Hepatocyte (in vitro differentiated cells): ENCODE results near the gene F2RL3. TPM values are rescaled to one million over a fixed set of nuclear protein-coding genes. Genes with fewer than 3 reads are reported as not detected.

Experiments
- DNase-seq: peaks from one replicate; pipeline ENCODE4 v3.0.0-alpha.2; 2016; ENCODE audit warnings: low spot score
- H2AFZ ChIP-seq: fragments of 200-600 bp; sonication (generic); 2 replicates; pipeline ENCODE4 v1.6.0; 2016; ENCODE audit warnings: antibody characterized with exemption, mild to moderate bottlenecking
- H3K27ac ChIP-seq: fragments of 200-600 bp; sonication (generic); 2 replicates; pipeline ENCODE4 v1.5.1; 2016; ENCODE audit warnings: mild to moderate bottlenecking
- H3K27me3 ChIP-seq: fragments of 200-600 bp; sonication (generic); 2 replicates; pipeline ENCODE4 v1.6.1; 2016
- H3K36me3 ChIP-seq: fragments of 200-600 bp; sonication (generic); replicated peaks from 2 replicates; pipeline ENCODE4 v1.5.1; 2016; ENCODE audit warnings: low read depth; ENCODE audit not compliant: insufficient read depth
- H3K4me1 ChIP-seq: fragments of 200-600 bp; sonication (generic); 2 replicates; pipeline ENCODE4 v1.5.1; 2016; ENCODE audit warnings: mild to moderate bottlenecking, moderate library complexity; ENCODE audit not compliant: insufficient read depth
- H3K4me2 ChIP-seq: fragments of 200-600 bp; sonication (generic); 2 replicates; pipeline ENCODE4 v1.6.0; 2016
- H3K4me3 ChIP-seq: fragments of 200-600 bp; sonication (generic); 2 replicates; pipeline ENCODE4 v1.5.1; 2016; ENCODE audit warnings: mild to moderate bottlenecking
- H3K79me2 ChIP-seq: fragments of 200-600 bp; sonication (generic); 2 replicates; pipeline ENCODE4 v1.6.0; 2017; ENCODE audit warnings: mild to moderate bottlenecking
- H3K9me2 ChIP-seq: fragments of 200-600 bp; sonication (generic); replicated peaks from 2 replicates; pipeline ENCODE4 v1.6.0; 2017; ENCODE audit warnings: mild to moderate bottlenecking; ENCODE audit not compliant: insufficient read depth
- H3K9me3 ChIP-seq: fragments of 200-600 bp; sonication (generic); 2 replicates; pipeline ENCODE4 v1.5.1; 2016; ENCODE audit warnings: low read depth, mild to moderate bottlenecking
- H4K20me1 ChIP-seq: fragments of 200-600 bp; sonication (generic); 2 replicates; pipeline ENCODE4 v1.6.0; 2016; ENCODE audit warnings: mild to moderate bottlenecking; ENCODE audit not compliant: insufficient read depth, poor library complexity, severe bottlenecking
- CTCF ChIP-seq: fragments of 200-600 bp; sonication (generic); IDR thresholded peaks from 2 replicates; pipeline ENCODE4 v1.5.1; 2016; ENCODE audit warnings: antibody characterized with exemption, mild to moderate bottlenecking; ENCODE audit not compliant: poor library complexity
- EZH2 ChIP-seq: fragments of 200-600 bp; sonication (generic); IDR thresholded peaks from 2 replicates; pipeline ENCODE4 v1.6.1; 2016; ENCODE audit warnings: antibody characterized with exemption, mild to moderate bottlenecking, borderline replicate concordance
- EZH2phosphoT487 ChIP-seq: fragments of 200-600 bp; sonication (generic); IDR thresholded peaks from one replicate; pipeline ENCODE4 v1.6.1; 2018; ENCODE audit warnings: antibody characterized with exemption, mild to moderate bottlenecking, low read depth, moderate library complexity; ENCODE audit not compliant: unreplicated experiment, severe bottlenecking
- WGBS: methylation state at CpG from one replicate; pipeline ENCODE4 v1.1.6; 2016; ENCODE audit warnings: low lambda C conversion rate; ENCODE audit errors: missing lambda C conversion rate; 5-methylcytosine and 5-hydroxymethylcytosine counted together
- polyA plus RNA-seq: library from polyadenylated mRNA; unstranded; fragments of >200 nt; fragmentation: Nextera tagmentation; extraction: Ambion mirVana; gene quantifications from 2 replicates; pipeline ENCODE4 v1.2.1, GENCODE V29; 2016
- total RNA-seq: library from RNA; depleted of rRNA; stranded (reverse); fragments of >200 nt; gene quantifications from 2 replicates; pipeline ENCODE4 v1.2.3, GENCODE V29; 2014

The F2RL3 gene
- total and polyA plus RNA-seq, 2 experiments from 2014 or later, result 0.08 to 0.13 TPM

GRCh38 chr19:16878181-16878965, 10.4 kb upstream of the F2RL3 start:
- Histone ChIP-seq H3K79me2 (peaks cover 12% of the 10 kb centered on the region), H3K27me3 (no peaks in the 10 kb centered on the region), H3K4me3 (no peak overlapping the region), H3K4me2 (no peak overlapping the region), H3K9me3 (no peaks in the 10 kb centered on the region), H3K36me3 (no peaks in the 10 kb centered on the region), H3K4me1 (no peaks in the 10 kb centered on the region), H4K20me1 (no peaks in the 10 kb centered on the region), H3K9me2 (no peaks in the 10 kb centered on the region), H2AFZ (no peak overlapping the region), H3K27ac (no peak overlapping the region)
- DNase-seq, result no peak
- TF ChIP-seq EZH2phosphoT487 (no peak), CTCF (no peak)
- 97% methylated on average over 55 of the region's 55 CpGs for WGBS

- no peaks in the 10 kb centered on the region for H3K9me3 ChIP-seq
- no peak overlapping the region for H2AFZ ChIP-seq
- H3K4me1 ChIP-seq, result no peaks in the 10 kb centered on the region
- H3K9me2 ChIP-seq, result no peaks in the 10 kb centered on the region
- DNase-seq, result no peak
- no peak overlapping the region for H3K4me3 ChIP-seq
- no peaks in the 10 kb centered on the region for H3K79me2 ChIP-seq
- no peak for TF ChIP-seq EZH2phosphoT487
- no peak for TF ChIP-seq EZH2
- TF ChIP-seq CTCF, result no peak
- no peak overlapping the region for H3K4me2 ChIP-seq
- H3K36me3 ChIP-seq, result no peaks in the 10 kb centered on the region
- no peak overlapping the region for H3K27ac ChIP-seq
- H4K20me1 ChIP-seq, result no peaks in the 10 kb centered on the region
- no peaks in the 10 kb centered on the region for H3K27me3 ChIP-seq
- WGBS, result 98% methylated on average over 8 of the region's 8 CpGs
These were observed 7.8 kb upstream of the F2RL3 start for GRCh38 chr19:16880884-16881554.

GRCh38 chr19:16882146-16882545, 6.7 kb upstream of the F2RL3 start:
- Histone ChIP-seq H3K4me1 (no peaks in the 10 kb centered on the region), H3K9me2 (no peaks in the 10 kb centered on the region), H3K9me3 (no peaks in the 10 kb centered on the region), H3K27me3 (no peaks in the 10 kb centered on the region), H3K4me3 (no peak overlapping the region), H3K36me3 (no peaks in the 10 kb centered on the region), H4K20me1 (no peaks in the 10 kb centered on the region), H3K4me2 (no peak overlapping the region), H2AFZ (no peak overlapping the region), H3K79me2 (no peaks in the 10 kb centered on the region), H3K27ac (no peak overlapping the region)
- WGBS, result 95% methylated on average over 3 of the region's 3 CpGs
- TF ChIP-seq CTCF (no peak), EZH2 (no peak), EZH2phosphoT487 (no peak)
- no peak for DNase-seq
